Peyer's patch (tissue), 4 donors: ENCODE results near the gene UNC13C. TPM values are rescaled to one million over a fixed set of nuclear protein-coding genes. Genes with fewer than 3 reads are reported as not detected.

Experiments used
- DNase-seq, 3 donors: peaks; one replicate each; pipeline ENCODE4 v3.0.0-alpha.2; 2017 to 2019
- H3K27ac ChIP-seq, 4 donors: fragments of 200-600 bp; sonication (generic); one replicate each; pipeline ENCODE4 v1.5.1; 2016 to 2019
- H3K27me3 ChIP-seq, 2 donors: fragments of 200-600 bp; sonication (generic); one replicate each; pipeline ENCODE4 v1.5.1; 2019
- H3K36me3 ChIP-seq, 3 donors: fragments of 200-600 bp; sonication (generic); one replicate each; pipeline ENCODE4 v1.5.1; 2016 to 2019
- H3K4me1 ChIP-seq, 4 donors: fragments of 200-600 bp; sonication (generic); one replicate each; pipeline ENCODE4 v1.5.1; 2016 to 2019
- H3K4me3 ChIP-seq, 4 donors: fragments of 200-600 bp; sonication (generic); 1 replicate in 3 of 4; 2 replicates in 1 of 4; pipeline ENCODE4 v1.5.1; 2016 to 2019; ENCODE audit warnings: mild to moderate bottlenecking in 1 of 4
- H3K9me3 ChIP-seq, 4 donors: fragments of 200-600 bp; sonication (generic); one replicate each; pipeline ENCODE4 v1.5.1; 2016 to 2019; ENCODE audit warnings: mild to moderate bottlenecking in 1 of 4
- CTCF ChIP-seq, 6 experiments: fragments of 450-650 bp in 4 of 6; fragments of 200-600 bp in 2 of 6; sonication (generic) in 1 of 6; IDR thresholded peaks; one replicate each; pipeline ENCODE4 v1.5.1; 2017 to 2019; ENCODE audit warnings: antibody characterized with exemption in 6 of 6, mild to moderate bottlenecking in 3 of 6, moderate library complexity in 1 of 6
- POLR2A ChIP-seq, 2 donors: fragments of 450-650 bp; IDR thresholded peaks; one replicate each; pipeline ENCODE4 v1.5.1; 2017; ENCODE audit warnings: antibody characterized with exemption in 2 of 2, mild to moderate bottlenecking in 2 of 2, moderate library complexity in 2 of 2
- total RNA-seq, 4 donors: library from RNA; depleted of rRNA; stranded (reverse); fragments of >200 nt; gene quantifications; one replicate each; pipeline ENCODE4 v1.1.0, GENCODE V29; 2016

The UNC13C gene
- total RNA-seq, 4 donors from 2014 or later, result under 0.01 to 3.3 (median 0.35) TPM

- Histone ChIP-seq H3K36me3 (no peaks in the 10 kb centered on the region), H3K27ac (no peak overlapping the region), H3K4me3 (no peak overlapping the region), H3K4me1 (no peaks in the 10 kb centered on the region), H3K9me3 (no peaks in the 10 kb centered on the region), H3K27me3 (no peaks in the 10 kb centered on the region)
- TF ChIP-seq CTCF (IDR thresholded peaks at IDR 0.05) (no peak), POLR2A (IDR thresholded peaks at IDR 0.05) (no peak)
- no peak for DNase-seq
Measured at GRCh38 chr15:54354341-54354740, 376.1 kb downstream of the UNC13C start.

GRCh38 chr15:54364961-54365360 is 386.7 kb downstream of the UNC13C start:
- no peaks in the 10 kb centered on the region for H3K9me3 ChIP-seq
- TF ChIP-seq CTCF (IDR thresholded peaks at IDR 0.05), result no peak
- no peak for TF ChIP-seq POLR2A (IDR thresholded peaks at IDR 0.05)
- H3K36me3 ChIP-seq, result no peaks in the 10 kb centered on the region
- no peak for DNase-seq
- H3K27me3 ChIP-seq, result no peaks in the 10 kb centered on the region
- no peak overlapping the region for H3K4me3 ChIP-seq
- H3K4me1 ChIP-seq, result no peaks in the 10 kb centered on the region
- H3K27ac ChIP-seq, result no peak overlapping the region

GRCh38 chr15:54373332-54373731 is 395.1 kb downstream of the UNC13C start:
- H3K27me3 ChIP-seq, result no peaks in the 10 kb centered on the region
- no peak for DNase-seq
- no peaks in the 10 kb centered on the region for H3K9me3 ChIP-seq
- H3K4me3 ChIP-seq, result no peak overlapping the region
- H3K27ac ChIP-seq, result no peak overlapping the region
- no peak for TF ChIP-seq CTCF (IDR thresholded peaks at IDR 0.05)
- no peak for TF ChIP-seq POLR2A (IDR thresholded peaks at IDR 0.05)
- H3K36me3 ChIP-seq, result no peaks in the 10 kb centered on the region
- no peaks in the 10 kb centered on the region for H3K4me1 ChIP-seq

- Histone ChIP-seq H3K36me3 (no peaks in the 10 kb centered on the region), H3K4me3 (no peak overlapping the region), H3K27me3 (no peaks in the 10 kb centered on the region), H3K9me3 (no peaks in the 10 kb centered on the region), H3K27ac (no peak overlapping the region), H3K4me1 (no peaks in the 10 kb centered on the region)
- no peak for TF ChIP-seq POLR2A (IDR thresholded peaks at IDR 0.05)
- DNase-seq, result no peak
Measured at GRCh38 chr15:54374184-54374952, 396.1 kb downstream of the UNC13C start.

- no peak for DNase-seq
- TF ChIP-seq CTCF (IDR thresholded peaks at IDR 0.05), result no peak
- no peak for TF ChIP-seq POLR2A (IDR thresholded peaks at IDR 0.05)
Measured at GRCh38 chr15:54387799-54388198, 409.6 kb downstream of the UNC13C start.

GRCh38 chr15:54388746-54389145 is 410.5 kb downstream of the UNC13C start:
- Histone ChIP-seq H3K4me3 (no peak overlapping the region), H3K36me3 (no peaks in the 10 kb centered on the region), H3K4me1 (no peaks in the 10 kb centered on the region), H3K27me3 (no peaks in the 10 kb centered on the region), H3K27ac (no peak overlapping the region), H3K9me3 (no peaks in the 10 kb centered on the region)
- no peak for DNase-seq
- no peak for TF ChIP-seq POLR2A (IDR thresholded peaks at IDR 0.05)
- no peak for TF ChIP-seq CTCF (IDR thresholded peaks at IDR 0.05)

More at GRCh38 chr15:54387799-54388198, 409.6 kb downstream of the UNC13C start:
- no peak overlapping the region for H3K4me3 ChIP-seq
- no peaks in the 10 kb centered on the region for H3K27me3 ChIP-seq
- no peaks in the 10 kb centered on the region for H3K4me1 ChIP-seq
- no peak overlapping the region for H3K27ac ChIP-seq
- H3K9me3 ChIP-seq, result no peaks in the 10 kb centered on the region
- no peaks in the 10 kb centered on the region for H3K36me3 ChIP-seq
